A673 (cell line): Measurements from ENCODE around the gene RAX2.

Experiments
- EZH2 ChIP-seq: fragments of 200-600 bp; sonication (generic); IDR thresholded peaks from 2 replicates; pipeline ENCODE4 v1.6.1; 2017; ENCODE audit warnings: borderline replicate concordance, low read depth, mild to moderate bottlenecking, mixed read lengths, antibody characterized with exemption, low read length; ENCODE audit not compliant: poor library complexity, severe bottlenecking
- TF ChIP-seq, protein P1 (sequence below): fragments of 300-800, 200-600 bp; sonication (generic); conservative IDR thresholded peaks from 2 replicates; pipeline ENCODE4 v1.5.1; 2017; ENCODE audit warnings: low read depth, mild to moderate bottlenecking, antibody characterized with exemption, low read length, moderate library complexity, mixed read lengths

DNA sequence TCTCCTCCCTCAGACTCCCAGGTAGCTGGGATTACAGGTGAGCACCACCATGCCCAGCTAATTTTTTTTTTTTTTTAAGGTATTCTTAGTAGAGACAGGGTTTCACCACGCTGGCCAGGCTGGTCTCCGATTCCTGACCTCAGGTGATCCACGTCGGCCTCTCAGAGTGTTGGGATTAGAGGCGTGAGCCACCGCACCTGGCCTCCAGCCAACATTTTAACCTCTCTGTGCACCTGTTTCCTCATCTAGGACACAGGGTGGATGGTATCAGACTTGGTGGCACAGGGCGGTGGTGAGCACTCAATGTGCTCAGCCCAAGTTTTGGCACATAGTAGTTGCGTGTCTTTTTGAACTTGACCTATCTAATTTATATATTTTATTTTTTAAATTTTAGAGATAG, 23.1 kb downstream of the RAX2 start:
- TF ChIP-seq EZH2 = no peak
- TF ChIP-seq, protein P1, sequence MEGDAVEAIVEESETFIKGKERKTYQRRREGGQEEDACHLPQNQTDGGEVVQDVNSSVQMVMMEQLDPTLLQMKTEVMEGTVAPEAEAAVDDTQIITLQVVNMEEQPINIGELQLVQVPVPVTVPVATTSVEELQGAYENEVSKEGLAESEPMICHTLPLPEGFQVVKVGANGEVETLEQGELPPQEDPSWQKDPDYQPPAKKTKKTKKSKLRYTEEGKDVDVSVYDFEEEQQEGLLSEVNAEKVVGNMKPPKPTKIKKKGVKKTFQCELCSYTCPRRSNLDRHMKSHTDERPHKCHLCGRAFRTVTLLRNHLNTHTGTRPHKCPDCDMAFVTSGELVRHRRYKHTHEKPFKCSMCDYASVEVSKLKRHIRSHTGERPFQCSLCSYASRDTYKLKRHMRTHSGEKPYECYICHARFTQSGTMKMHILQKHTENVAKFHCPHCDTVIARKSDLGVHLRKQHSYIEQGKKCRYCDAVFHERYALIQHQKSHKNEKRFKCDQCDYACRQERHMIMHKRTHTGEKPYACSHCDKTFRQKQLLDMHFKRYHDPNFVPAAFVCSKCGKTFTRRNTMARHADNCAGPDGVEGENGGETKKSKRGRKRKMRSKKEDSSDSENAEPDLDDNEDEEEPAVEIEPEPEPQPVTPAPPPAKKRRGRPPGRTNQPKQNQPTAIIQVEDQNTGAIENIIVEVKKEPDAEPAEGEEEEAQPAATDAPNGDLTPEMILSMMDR = no peak
